Stomach smooth muscle (tissue), 2 donors: ENCODE data around the gene RNLS.

Experiments used
- H3K27ac ChIP-seq: one replicate; pipeline ENCODE4 v1.7.0; 2013; ENCODE audit warnings: mild to moderate bottlenecking, low read length, inconsistent platforms
- H3K27me3 ChIP-seq, 2 donors: one replicate each; pipeline ENCODE4 v1.7.0; 2013; ENCODE audit warnings: low read length in 2 of 2; ENCODE audit not compliant: insufficient read depth in 2 of 2, control insufficient read depth in 1 of 2
- H3K36me3 ChIP-seq, 2 donors: one replicate each; pipeline ENCODE4 v1.7.0; 2013; ENCODE audit warnings: low read length in 2 of 2; ENCODE audit not compliant: control insufficient read depth in 2 of 2, insufficient read depth in 2 of 2
- H3K4me1 ChIP-seq: one replicate; pipeline ENCODE4 v1.7.0; 2013; ENCODE audit warnings: low read length; ENCODE audit not compliant: control insufficient read depth, insufficient read depth
- H3K4me3 ChIP-seq, 2 donors: one replicate each; pipeline ENCODE4 v1.7.0; 2013; ENCODE audit warnings: low read length in 2 of 2
- H3K9ac ChIP-seq, 2 donors: one replicate each; pipeline ENCODE4 v1.7.0; 2013; ENCODE audit warnings: low read length in 2 of 2, mild to moderate bottlenecking in 1 of 2
- H3K9me3 ChIP-seq, 2 donors: one replicate each; pipeline ENCODE4 v1.7.0; 2013; ENCODE audit warnings: low read length in 2 of 2; ENCODE audit not compliant: control insufficient read depth in 2 of 2
- donor health status: healthy.
- donor health status: Pancreatic carcinoma.

RNLS gene

DNA sequence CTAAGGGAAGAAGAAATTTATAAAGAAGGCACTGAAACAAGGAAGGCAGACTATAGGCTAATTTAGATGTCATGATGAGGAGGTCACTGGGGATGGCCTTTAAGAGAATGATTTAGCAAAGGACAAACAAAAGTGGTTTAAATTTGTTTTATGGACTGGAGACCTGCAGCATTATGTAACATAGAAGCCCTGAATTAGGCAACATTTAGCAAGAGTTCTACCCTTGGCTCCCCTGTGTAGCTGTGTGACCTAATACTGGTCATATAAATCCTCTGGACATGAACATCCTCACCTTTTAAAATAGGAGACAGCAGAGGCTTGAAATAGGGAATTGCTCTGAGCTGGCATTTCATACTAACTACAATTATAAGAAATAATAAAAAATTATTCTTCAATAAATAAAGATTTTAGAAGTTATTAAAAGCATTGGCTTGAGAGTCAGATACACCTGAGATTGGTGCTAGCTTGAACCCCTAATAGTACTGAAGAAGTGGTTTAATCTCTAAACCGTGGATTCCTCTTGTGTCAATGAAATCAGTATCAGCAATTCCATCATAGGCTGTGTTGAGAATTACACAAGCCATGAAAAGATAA, 48.9 kb downstream of the RNLS start:
- no peaks in the 10 kb centered on the region for H3K36me3 ChIP-seq
- no peaks in the 10 kb centered on the region for H3K27me3 ChIP-seq
- H3K4me1 ChIP-seq = no peaks in the 10 kb centered on the region
- no peak overlapping the region for H3K9ac ChIP-seq
- H3K4me3 ChIP-seq = no peak overlapping the region
- H3K9me3 ChIP-seq = no peaks in the 10 kb centered on the region
- no peak overlapping the region for H3K27ac ChIP-seq

GRCh38 chr10:88531392-88532052, 51.6 kb downstream of the RNLS start:
- H3K9ac ChIP-seq = no peak overlapping the region
- H3K27ac ChIP-seq = no peak overlapping the region
- H3K4me3 ChIP-seq = no peak overlapping the region
- H3K36me3 ChIP-seq = no peaks in the 10 kb centered on the region
- H3K9me3 ChIP-seq = no peaks in the 10 kb centered on the region
- H3K27me3 ChIP-seq = no peaks in the 10 kb centered on the region
- no peaks in the 10 kb centered on the region for H3K4me1 ChIP-seq

DNA sequence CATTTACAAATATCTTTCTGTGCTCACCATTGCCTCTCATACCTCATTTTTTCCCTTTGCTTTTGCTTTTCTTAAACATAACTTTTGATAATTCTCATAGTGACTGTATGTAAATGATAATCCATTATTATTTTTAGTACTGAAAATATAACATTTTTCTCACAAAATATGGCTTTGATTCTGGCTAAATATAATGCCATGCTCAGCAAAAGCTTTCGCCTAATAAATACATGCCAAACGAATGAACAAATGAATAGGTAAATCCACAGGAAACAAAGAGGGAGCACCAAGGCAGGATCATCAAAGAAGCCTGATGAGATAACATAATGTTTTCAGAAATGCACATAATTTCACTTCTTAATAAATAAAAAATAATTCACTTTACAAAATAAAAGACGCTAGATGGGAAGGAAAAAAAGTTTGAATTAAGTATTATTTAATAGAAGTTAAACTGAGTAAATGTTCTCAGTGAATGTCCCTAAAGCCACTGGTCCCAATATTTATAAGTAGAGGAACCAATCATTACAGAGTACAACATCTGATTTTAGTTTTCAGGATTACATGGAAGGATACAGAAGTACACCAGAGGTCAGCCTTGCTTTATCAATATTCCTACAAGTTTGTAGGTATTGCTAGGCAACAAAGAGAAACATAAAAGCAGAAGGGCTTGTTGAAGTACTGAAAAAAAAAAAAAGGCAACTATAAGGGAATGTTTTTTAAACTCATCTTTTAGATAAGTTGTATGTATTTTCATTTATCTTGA, 52.3 kb downstream of the RNLS start:
- Histone ChIP-seq H3K9ac (no peak overlapping the region), H3K9me3 (no peaks in the 10 kb centered on the region), H3K4me3 (no peak overlapping the region), H3K27me3 (no peaks in the 10 kb centered on the region), H3K4me1 (no peaks in the 10 kb centered on the region), H3K27ac (no peak overlapping the region), H3K36me3 (no peaks in the 10 kb centered on the region)

- H3K9me3 ChIP-seq = no peaks in the 10 kb centered on the region
- H3K36me3 ChIP-seq = no peaks in the 10 kb centered on the region
- H3K4me1 ChIP-seq = no peaks in the 10 kb centered on the region
- no peak overlapping the region for H3K4me3 ChIP-seq
- no peaks in the 10 kb centered on the region for H3K27me3 ChIP-seq
- H3K9ac ChIP-seq = no peak overlapping the region
- no peak overlapping the region for H3K27ac ChIP-seq
Measured at GRCh38 chr10:88530093-88530492, 53.0 kb downstream of the RNLS start.

DNA sequence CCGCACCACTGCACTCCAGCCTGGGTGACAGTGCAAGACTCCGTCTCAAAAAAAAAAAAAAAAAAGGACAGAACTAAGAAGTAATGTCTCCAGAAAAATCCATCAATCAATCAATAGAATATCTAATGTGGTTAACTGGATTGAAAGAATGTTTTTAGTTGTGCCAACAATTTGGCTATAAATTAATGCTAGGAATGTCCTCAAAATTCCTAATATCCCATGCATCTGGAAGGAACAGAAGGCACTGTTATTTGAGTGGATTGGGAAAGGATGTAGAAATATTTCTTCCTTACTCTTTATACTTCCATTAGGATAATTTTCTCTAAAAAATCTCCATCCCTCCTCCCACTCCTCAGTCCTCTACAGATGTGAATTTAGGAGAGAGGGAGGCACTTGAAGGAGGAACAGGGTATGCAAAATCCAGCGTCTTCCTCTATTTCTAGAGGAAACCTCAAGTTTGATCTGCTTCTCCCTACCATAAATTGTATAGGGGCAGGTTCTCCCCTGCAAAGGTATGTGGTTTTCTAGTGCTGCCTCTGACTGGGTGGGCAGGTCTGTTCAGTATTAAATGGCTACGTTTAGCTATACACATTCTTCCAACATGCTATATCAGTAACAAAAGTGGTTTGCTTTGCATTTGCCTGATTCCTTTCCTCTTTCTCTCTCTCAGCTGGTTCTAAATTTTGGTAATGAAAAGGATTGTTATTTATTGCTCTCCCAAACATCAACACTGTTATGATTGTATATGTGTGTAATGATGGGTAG, 54.1 kb downstream of the RNLS start:
- H3K4me1 ChIP-seq = no peaks in the 10 kb centered on the region
- no peaks in the 10 kb centered on the region for H3K36me3 ChIP-seq
- H3K27ac ChIP-seq = no peak overlapping the region
- no peak overlapping the region for H3K4me3 ChIP-seq
- no peaks in the 10 kb centered on the region for H3K9me3 ChIP-seq
- no peak overlapping the region for H3K9ac ChIP-seq
- no peaks in the 10 kb centered on the region for H3K27me3 ChIP-seq

DNA sequence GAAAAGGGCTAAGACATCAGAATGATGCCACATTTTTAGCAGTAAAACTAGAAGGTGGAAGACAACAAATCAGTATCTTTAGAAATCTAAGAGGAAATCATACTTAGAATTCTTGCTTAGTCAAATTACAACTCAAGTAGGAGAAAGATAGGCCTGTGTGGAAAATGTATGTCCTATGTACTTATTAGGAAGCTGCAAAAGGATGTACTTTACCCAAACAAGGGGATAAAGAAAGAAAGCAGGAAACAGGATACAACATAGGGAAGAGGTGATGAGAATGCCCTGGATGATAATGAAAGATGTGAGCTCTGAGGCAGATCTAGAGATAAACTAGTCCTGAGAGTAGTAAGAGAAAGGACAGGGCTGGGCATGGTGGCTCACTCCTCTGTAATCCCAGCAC, 54.9 kb downstream of the RNLS start:
- H3K27me3 ChIP-seq = no peaks in the 10 kb centered on the region
- no peak overlapping the region for H3K9ac ChIP-seq
- no peak overlapping the region for H3K27ac ChIP-seq
- no peaks in the 10 kb centered on the region for H3K36me3 ChIP-seq
- H3K4me3 ChIP-seq = no peak overlapping the region
- H3K9me3 ChIP-seq = no peaks in the 10 kb centered on the region
- no peaks in the 10 kb centered on the region for H3K4me1 ChIP-seq

DNA sequence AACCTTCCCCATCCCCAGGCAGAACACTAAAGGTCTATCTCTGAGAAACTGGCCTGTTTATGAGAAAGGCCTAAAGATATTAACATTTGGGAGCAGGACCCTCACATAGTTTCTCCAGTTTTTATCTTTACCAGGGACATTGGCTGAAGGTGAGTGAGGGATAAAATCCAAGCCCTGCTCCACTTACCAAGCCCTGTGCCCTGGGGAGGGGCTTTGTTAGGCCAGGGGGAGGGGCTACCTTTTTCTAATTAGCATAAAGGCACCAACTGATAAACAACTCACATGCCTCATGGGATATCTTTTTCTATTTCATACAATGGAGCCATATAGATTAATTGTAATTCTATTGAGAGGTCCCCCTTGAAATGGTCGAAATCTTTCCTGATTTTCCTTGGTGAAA, 55.9 kb downstream of the RNLS start:
- H3K27ac ChIP-seq = no peak overlapping the region
- no peaks in the 10 kb centered on the region for H3K36me3 ChIP-seq
- no peak overlapping the region for H3K4me3 ChIP-seq
- no peaks in the 10 kb centered on the region for H3K4me1 ChIP-seq
- no peak overlapping the region for H3K9ac ChIP-seq
- H3K27me3 ChIP-seq = no peaks in the 10 kb centered on the region
- no peaks in the 10 kb centered on the region for H3K9me3 ChIP-seq

DNA sequence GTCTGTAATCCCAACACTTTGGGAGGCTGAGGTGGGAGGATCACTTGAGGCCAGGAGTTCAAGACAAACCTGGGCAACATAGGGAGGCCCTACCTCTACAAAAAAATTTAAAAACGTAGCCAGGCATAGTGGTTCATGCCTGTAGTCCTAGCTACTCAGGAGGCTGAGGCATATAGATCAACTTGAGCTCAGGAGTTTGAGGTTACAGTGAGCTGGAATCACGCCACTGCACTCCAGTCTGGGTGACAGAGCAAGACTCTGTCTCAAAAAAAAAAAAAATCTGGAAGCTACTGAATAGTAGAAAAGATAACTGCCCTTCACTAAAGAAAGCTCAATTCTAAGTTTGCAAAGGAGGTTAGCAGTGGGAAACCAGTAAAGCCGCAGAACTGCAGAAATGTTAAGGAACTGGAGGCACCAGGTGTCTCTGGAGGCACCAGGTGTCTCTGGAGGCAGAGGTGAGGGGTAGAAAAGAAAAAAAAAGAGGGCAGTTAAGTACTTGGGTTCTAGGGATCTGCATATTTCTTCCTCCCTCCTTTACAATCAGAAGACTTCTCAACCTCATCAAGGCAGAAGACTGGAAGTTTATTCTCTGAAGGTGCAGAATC, 56.5 kb downstream of the RNLS start:
- H3K36me3 ChIP-seq = no peaks in the 10 kb centered on the region
- no peak overlapping the region for H3K27ac ChIP-seq
- H3K9ac ChIP-seq = no peak overlapping the region
- H3K4me1 ChIP-seq = no peaks in the 10 kb centered on the region
- no peak overlapping the region for H3K4me3 ChIP-seq
- H3K9me3 ChIP-seq = no peaks in the 10 kb centered on the region
- H3K27me3 ChIP-seq = no peaks in the 10 kb centered on the region

DNA sequence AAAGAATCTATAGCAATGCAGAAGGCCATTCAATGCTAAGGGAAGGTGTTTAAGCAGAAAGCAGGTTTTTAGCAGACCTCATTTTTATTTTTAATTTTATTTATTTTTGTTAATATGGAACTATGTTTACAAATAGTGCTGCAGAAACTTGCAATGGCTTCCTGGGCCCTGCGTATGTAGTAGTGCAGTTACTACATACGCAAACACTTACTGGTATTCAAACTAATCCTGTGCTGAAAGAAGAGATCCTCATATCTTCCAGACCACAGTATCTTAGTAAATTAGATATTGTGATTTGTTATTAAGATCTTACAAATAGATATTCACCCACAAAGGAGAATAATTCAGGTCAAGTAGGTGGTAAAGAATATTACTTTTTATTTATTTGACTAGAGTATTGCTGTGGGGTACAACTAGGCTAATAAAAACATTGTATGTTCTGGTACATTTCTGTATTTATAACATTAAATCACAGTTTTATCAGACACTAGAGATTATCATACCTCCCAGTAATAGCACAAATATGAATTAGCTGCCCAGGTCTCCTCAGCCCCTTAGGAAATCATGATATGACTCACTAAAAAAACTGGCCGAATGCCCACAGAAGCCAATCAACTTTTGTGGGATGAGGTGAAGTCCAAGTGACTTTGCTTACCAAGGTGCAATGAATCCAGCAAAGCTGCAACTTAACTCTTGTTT, 57.6 kb downstream of the RNLS start:
- no peaks in the 10 kb centered on the region for H3K27me3 ChIP-seq
- no peak overlapping the region for H3K9ac ChIP-seq

More for the DNA sequence above, 57.6 kb downstream of the RNLS start:
- Histone ChIP-seq H3K4me3 (no peak overlapping the region), H3K36me3 (no peaks in the 10 kb centered on the region), H3K9me3 (no peaks in the 10 kb centered on the region), H3K27ac (no peak overlapping the region), H3K4me1 (no peaks in the 10 kb centered on the region)
